Measurements from ENCODE around the gene OR1L6. TPM values are rescaled to one million over a fixed set of nuclear protein-coding genes. Genes with fewer than 3 reads are reported as not detected.

Gene OR1L6
- total RNA-seq, 4 donors from 2014 or later = not detected

GRCh38 chr9:122754825-122755224 lies 12.7 kb downstream of the OR1L6 start:
- no peak overlapping the region for H3K4me3 ChIP-seq (replicated peaks in 1 of 3)
- no peaks in the 10 kb centered on the region for H3K9me3 ChIP-seq
- DNase-seq = no peak
- 36 to 37% methylated on average over 2 of the region's 2 CpGs for WGBS, 2 donors
- no peak overlapping the region for H3K27ac ChIP-seq
- no peaks in the 10 kb centered on the region for H3K27me3 ChIP-seq
- intact Hi-C loops (cut with DNase I) = no loop called here
- no peaks in the 10 kb centered on the region for H3K4me1 ChIP-seq
- H3K36me3 ChIP-seq = no peaks in the 10 kb centered on the region
- TF ChIP-seq CTCF (IDR thresholded peaks at IDR 0.05) = no peak
- no peak for TF ChIP-seq POLR2A (IDR thresholded peaks at IDR 0.05)

GRCh38 chr9:122767817-122768216 lies 25.7 kb downstream of the OR1L6 start:
- WGBS, 2 donors = 54 to 83% methylated on average over 2 to 3 of the region's 4 CpGs
- Histone ChIP-seq H3K4me3 (replicated peaks in 1 of 3) (no peak overlapping the region), H3K27me3 (no peaks in the 10 kb centered on the region), H3K36me3 (no peaks in the 10 kb centered on the region), H3K4me1 (no peaks in the 10 kb centered on the region), H3K27ac (no peak overlapping the region), H3K9me3 (no peaks in the 10 kb centered on the region)
- no peak for DNase-seq
- intact Hi-C loops (cut with DNase I) = no loop called here
- no peak for TF ChIP-seq CTCF (IDR thresholded peaks at IDR 0.05)
- TF ChIP-seq POLR2A (IDR thresholded peaks at IDR 0.05) = no peak

GRCh38 chr9:122777052-122777451 lies 34.9 kb downstream of the OR1L6 start:
- Histone ChIP-seq H3K4me1 (no peaks in the 10 kb centered on the region), H3K4me3 (replicated peaks in 1 of 3) (no peak overlapping the region), H3K9me3 (no peaks in the 10 kb centered on the region), H3K27ac (no peak overlapping the region), H3K27me3 (no peaks in the 10 kb centered on the region), H3K36me3 (no peaks in the 10 kb centered on the region)
- DNase-seq = no peak
- TF ChIP-seq CTCF (IDR thresholded peaks at IDR 0.05) (no peak), POLR2A (IDR thresholded peaks at IDR 0.05) (no peak)
- intact Hi-C loops (cut with DNase I) = no loop called here
- 87 to 89% methylated on average over 8 of the region's 8 CpGs for WGBS, 2 donors

GRCh38 chr9:122777935-122778627 lies 36.0 kb downstream of the OR1L6 start:
- H3K4me3 ChIP-seq (replicated peaks in 1 of 3) = no peak overlapping the region
- H3K4me1 ChIP-seq = no peaks in the 10 kb centered on the region
- intact Hi-C loops (cut with DNase I) = no loop called here
- TF ChIP-seq POLR2A (IDR thresholded peaks at IDR 0.05) (no peak), CTCF (IDR thresholded peaks at IDR 0.05) (no peak)
- H3K27me3 ChIP-seq = no peaks in the 10 kb centered on the region
- no peak overlapping the region for H3K27ac ChIP-seq
- WGBS, 2 donors = 63 to 73% methylated on average over 3 of the region's 3 CpGs
- DNase-seq = no peak
- H3K36me3 ChIP-seq = no peaks in the 10 kb centered on the region
- no peaks in the 10 kb centered on the region for H3K9me3 ChIP-seq

GRCh38 chr9:122779181-122779580 lies 37.1 kb downstream of the OR1L6 start:
- 88 to 90% methylated on average over 3 of the region's 3 CpGs for WGBS, 2 donors
- Histone ChIP-seq H3K9me3 (no peaks in the 10 kb centered on the region), H3K4me3 (replicated peaks in 1 of 3) (no peak overlapping the region), H3K4me1 (no peaks in the 10 kb centered on the region), H3K27ac (no peak overlapping the region), H3K36me3 (no peaks in the 10 kb centered on the region), H3K27me3 (no peaks in the 10 kb centered on the region)
- DNase-seq = no peak
- intact Hi-C loops (cut with DNase I) = no loop called here
- TF ChIP-seq POLR2A (IDR thresholded peaks at IDR 0.05) = no peak
